GM23248 (cell line): ENCODE data around the gene FARP1.

Experiments used
- EZH2 ChIP-seq: fragments of 200-600 bp; sonication (generic); IDR thresholded peaks from 2 replicates; pipeline ENCODE4 v1.6.1; 2018; ENCODE audit warnings: antibody characterized with exemption, mild to moderate bottlenecking; ENCODE audit not compliant: insufficient read depth, poor library complexity, severe bottlenecking
- EZH2phosphoT487 ChIP-seq: fragments of 200-600 bp; sonication (generic); IDR thresholded peaks from 2 replicates; pipeline ENCODE4 v1.6.1; 2018; ENCODE audit warnings: antibody characterized with exemption, moderate library complexity, mild to moderate bottlenecking, low read depth; ENCODE audit not compliant: insufficient read depth

- TF ChIP-seq EZH2: no peak
- TF ChIP-seq EZH2phosphoT487: no peak
Observed at GRCh38 chr13:98096059-98096458, 46.8 kb upstream of the FARP1 start.
